Measurements from ENCODE around the gene ACTR10. TPM values are rescaled to one million over a fixed set of nuclear protein-coding genes. Genes with fewer than 3 reads are reported as not detected.

The ACTR10 gene
- total RNA-seq, 2 experiments from 2014 or later: 38.8 to 43.6 TPM

GRCh38 chr14:58193542-58193941 lies 6.4 kb upstream of the ACTR10 start:
- Histone ChIP-seq H3K9me3 (ENCODE audit: control insufficient read depth in 1 of 2, insufficient read depth in 1 of 2, low read length in 2 of 2) (no peaks in the 10 kb centered on the region), H3K36me3 (ENCODE audit: insufficient read depth, low read length) (no peaks in the 10 kb centered on the region), H3K27ac (ENCODE audit: low read depth in 1 of 2, low read length in 2 of 2) (no peak overlapping the region), H3K4me3 (ENCODE audit: low read length) (no peak overlapping the region), H3K27me3 (ENCODE audit: control insufficient read depth in 1 of 2, insufficient read depth in 2 of 2, low read length in 2 of 2) (no peaks in the 10 kb centered on the region), H3K4me1 (ENCODE audit: insufficient read depth, low read length) (peaks cover 6% of the 10 kb centered on the region)
- DNase-seq (no peak), ATAC-seq (ENCODE audit: poor library complexity) (no peak)
- Mint-ChIP-seq H3K4me3 (no peak overlapping the region), H3K36me3 (ENCODE audit: low read depth) (no peaks in the 10 kb centered on the region), H3K4me1 (ENCODE audit: low read depth) (peaks cover 9% of the 10 kb centered on the region), H3K27ac (no peak overlapping the region), H3K9me3 (no peaks in the 10 kb centered on the region), H3K27me3 (peaks cover 13% of the 10 kb centered on the region)
- ChIA-PET CTCF (no interaction called here), POLR2A (no interaction called here)
- TF ChIP-seq CTCF (IDR thresholded peaks at IDR 0.05): no peak
- intact Hi-C loops (cut with DNase I, micrococcal nuclease): no loop called here

- Mint-ChIP-seq H3K4me3 (peak overlapping the region; percentile 30), H3K4me1 (ENCODE audit: low read depth) (peaks cover 30% of the 10 kb centered on the region), H3K9me3 (no peaks in the 10 kb centered on the region), H3K27me3 (peaks cover 3% of the 10 kb centered on the region), H3K27ac (peak overlapping the region; percentile 7), H3K36me3 (ENCODE audit: low read depth) (peaks cover 6% of the 10 kb centered on the region)
- peaks cover 11% of the 10 kb centered on the region for H3K4me1 ChIP-seq (ENCODE audit: insufficient read depth, low read length)
- DNase-seq: no peak
- POLR2A ChIA-PET: no interaction called here
- no peak overlapping the region for H3K4me3 ChIP-seq (ENCODE audit: low read length)
- CTCF ChIA-PET: no interaction called here
- no peak for TF ChIP-seq CTCF (IDR thresholded peaks at IDR 0.05)
- H3K36me3 ChIP-seq (ENCODE audit: insufficient read depth, low read length): no peaks in the 10 kb centered on the region
- H3K9me3 ChIP-seq (ENCODE audit: control insufficient read depth in 1 of 2, insufficient read depth in 1 of 2, low read length in 2 of 2): no peaks in the 10 kb centered on the region
- ATAC-seq (ENCODE audit: poor library complexity): no peak
- intact Hi-C loops (cut with DNase I, micrococcal nuclease): loop anchor here in 1 of 2 experiments (5.0 kb wide), 2 partner anchors 804 to 991 kb away; partner anchors contain the start of genes DAAM1 and NAA30
- no peak overlapping the region for H3K27ac ChIP-seq (ENCODE audit: low read depth in 1 of 2, low read length in 2 of 2)
- H3K27me3 ChIP-seq (ENCODE audit: control insufficient read depth in 1 of 2, insufficient read depth in 2 of 2, low read length in 2 of 2): no peaks in the 10 kb centered on the region
Observed at GRCh38 chr14:58196198-58196597, 3.8 kb upstream of the ACTR10 start.

- Histone ChIP-seq H3K4me3 (ENCODE audit: low read length) (no peak overlapping the region), H3K36me3 (ENCODE audit: insufficient read depth, low read length) (no peaks in the 10 kb centered on the region), H3K4me1 (ENCODE audit: insufficient read depth, low read length) (peaks cover 15% of the 10 kb centered on the region), H3K27me3 (ENCODE audit: control insufficient read depth in 1 of 2, insufficient read depth in 2 of 2, low read length in 2 of 2) (no peaks in the 10 kb centered on the region), H3K27ac (ENCODE audit: low read depth in 1 of 2, low read length in 2 of 2) (no peak overlapping the region), H3K9me3 (ENCODE audit: control insufficient read depth in 1 of 2, insufficient read depth in 1 of 2, low read length in 2 of 2) (no peaks in the 10 kb centered on the region)
- Mint-ChIP-seq H3K9me3 (no peaks in the 10 kb centered on the region), H3K4me1 (ENCODE audit: low read depth) (peaks cover 40% of the 10 kb centered on the region), H3K27me3 (no peaks in the 10 kb centered on the region), H3K4me3 (peak overlapping the region; percentile 92), H3K36me3 (ENCODE audit: low read depth) (peaks cover 15% of the 10 kb centered on the region), H3K27ac (peak overlapping the region; percentile 95)
- peak in 3 of 14 experiments; percentile 33 to 66 (median 40) for DNase-seq
- no peak for ATAC-seq (ENCODE audit: poor library complexity)
- no peak for TF ChIP-seq CTCF (IDR thresholded peaks at IDR 0.05)
- POLR2A ChIA-PET: interaction anchor here (0.6 to 2.7 kb wide), 2 partner anchors 100 to 1265 kb away, joined by 3 to 43 read pairs; partner anchors contain the start of gene ARID4A
- CTCF ChIA-PET: no interaction called here
- intact Hi-C loops (cut with DNase I, micrococcal nuclease): loop anchor here in 1 of 2 experiments (2.0 to 5.0 kb wide), 3 partner anchors 229 to 989 kb away; partner anchors contain the start of genes DAAM1, KIAA0586, NAA30 and TIMM9
Observed at GRCh38 chr14:58198086-58198485, 1.9 kb upstream of the ACTR10 start.

Measured in CD4-positive, alpha-beta T cell (primary cell).